SU-DHL-6 (cell line): ENCODE results near the gene KCNK3.

ENCODE experiments used
- EZH2phosphoT487 ChIP-seq: fragments of 200-600 bp; sonication (generic), shearing (Covaris generic); conservative IDR thresholded peaks from 2 replicates; pipeline ENCODE4 v1.6.1; 2018; ENCODE audit warnings: mild to moderate bottlenecking, antibody characterized with exemption, low read length, moderate library complexity, mixed read lengths
- TF ChIP-seq, protein P1 (sequence below): fragments of 200-600 bp; sonication (generic); IDR thresholded peaks from one replicate; pipeline ENCODE4 v1.5.1; 2017; ENCODE audit warnings: antibody characterized with exemption, mild to moderate bottlenecking, low read length, moderate library complexity; ENCODE audit not compliant: insufficient read depth, poor library complexity, severe bottlenecking

DNA sequence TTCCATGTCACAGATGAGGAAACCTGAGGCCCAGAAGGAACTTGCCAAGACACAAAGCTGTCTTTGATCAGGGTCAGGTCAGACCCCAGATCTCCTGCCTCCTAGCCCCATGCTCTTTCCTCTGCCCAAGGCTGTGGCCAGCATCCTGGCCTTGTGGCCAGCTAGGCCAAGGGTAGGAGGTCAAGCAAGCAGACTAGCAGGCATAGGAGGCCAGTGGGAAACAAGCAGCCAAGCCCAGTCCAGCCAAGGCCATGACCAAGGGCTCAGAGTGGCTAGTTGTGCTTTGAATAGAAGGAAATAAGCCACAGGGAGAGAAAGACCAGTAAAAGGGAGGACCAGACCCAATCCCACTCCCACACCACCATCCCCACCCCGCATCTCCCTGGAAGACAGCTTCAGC lies 30.4 kb downstream of the KCNK3 start:
- TF ChIP-seq, protein P1, sequence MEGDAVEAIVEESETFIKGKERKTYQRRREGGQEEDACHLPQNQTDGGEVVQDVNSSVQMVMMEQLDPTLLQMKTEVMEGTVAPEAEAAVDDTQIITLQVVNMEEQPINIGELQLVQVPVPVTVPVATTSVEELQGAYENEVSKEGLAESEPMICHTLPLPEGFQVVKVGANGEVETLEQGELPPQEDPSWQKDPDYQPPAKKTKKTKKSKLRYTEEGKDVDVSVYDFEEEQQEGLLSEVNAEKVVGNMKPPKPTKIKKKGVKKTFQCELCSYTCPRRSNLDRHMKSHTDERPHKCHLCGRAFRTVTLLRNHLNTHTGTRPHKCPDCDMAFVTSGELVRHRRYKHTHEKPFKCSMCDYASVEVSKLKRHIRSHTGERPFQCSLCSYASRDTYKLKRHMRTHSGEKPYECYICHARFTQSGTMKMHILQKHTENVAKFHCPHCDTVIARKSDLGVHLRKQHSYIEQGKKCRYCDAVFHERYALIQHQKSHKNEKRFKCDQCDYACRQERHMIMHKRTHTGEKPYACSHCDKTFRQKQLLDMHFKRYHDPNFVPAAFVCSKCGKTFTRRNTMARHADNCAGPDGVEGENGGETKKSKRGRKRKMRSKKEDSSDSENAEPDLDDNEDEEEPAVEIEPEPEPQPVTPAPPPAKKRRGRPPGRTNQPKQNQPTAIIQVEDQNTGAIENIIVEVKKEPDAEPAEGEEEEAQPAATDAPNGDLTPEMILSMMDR, result no peak
- no peak for TF ChIP-seq EZH2phosphoT487
